SK-N-SH treated with all-trans-retinoic acid at 6 μM for 48 hours (cell line): ENCODE results near the gene SPOCK2.

Experiments used
- ATAC-seq: fragments of 200-7000 bp; cut with Tn5 transposase; 3 replicates; pipeline ENCODE4 v1.9.1; 2020; ENCODE audit warnings: mild to moderate bottlenecking, moderate library complexity
- ARNTL ChIP-seq: fragments of 450-650 bp; formaldehyde crosslinking; IDR thresholded peaks from 2 replicates; pipeline ENCODE4 v1.5.0; 2020; ENCODE audit warnings: low read depth, mild to moderate bottlenecking, moderate library complexity, borderline replicate concordance
- BACH2 ChIP-seq: fragments of 250-450 bp; sonication (Bioruptor Pico); IDR thresholded peaks from 2 replicates; pipeline ENCODE4 v1.9.0; 2021; ENCODE audit warnings: mild to moderate bottlenecking, borderline replicate concordance
- CSDC2 ChIP-seq: fragments of 250-450 bp; sonication (Bioruptor Pico); IDR thresholded peaks from 2 replicates; pipeline ENCODE4 v1.5.0; 2020; ENCODE audit warnings: mild to moderate bottlenecking, moderate library complexity
- CSRNP3 ChIP-seq: fragments of 250-450 bp; sonication (Bioruptor Pico); IDR thresholded peaks from 2 replicates; pipeline ENCODE4 v1.5.1; 2021; ENCODE audit warnings: mild to moderate bottlenecking, moderate library complexity
- ESRRG ChIP-seq: fragments of 250-450 bp; sonication (Bioruptor Pico); IDR thresholded peaks from 2 replicates; pipeline ENCODE4 v1.6.1; 2021; ENCODE audit warnings: mild to moderate bottlenecking
- GLIS3 ChIP-seq: fragments of 250-450 bp; sonication (Bioruptor Pico); IDR thresholded peaks from 2 replicates; pipeline ENCODE4 v1.5.0; 2020; ENCODE audit warnings: mild to moderate bottlenecking, moderate library complexity
- ISL1 ChIP-seq: fragments of 250-450 bp; sonication (Bioruptor Pico); IDR thresholded peaks from 2 replicates; pipeline ENCODE4 v2.1.2; 2022; ENCODE audit warnings: mild to moderate bottlenecking, moderate library complexity
- OSR1 ChIP-seq: fragments of 250-450 bp; sonication (Bioruptor Pico); IDR thresholded peaks from 2 replicates; pipeline ENCODE4 v1.8.0; 2022; ENCODE audit warnings: moderate library complexity, mild to moderate bottlenecking, inconsistent platforms
- POU6F1 ChIP-seq: fragments of 250-450 bp; sonication (Bioruptor Pico); IDR thresholded peaks from 2 replicates; pipeline ENCODE4 v1.8.0; 2021; ENCODE audit warnings: low read depth, mild to moderate bottlenecking, moderate library complexity, borderline replicate concordance
- PPARA ChIP-seq: fragments of 250-450 bp; sonication (Bioruptor Pico); IDR thresholded peaks from 2 replicates; pipeline ENCODE4 v1.5.0; 2020; ENCODE audit warnings: mild to moderate bottlenecking, borderline replicate concordance
- RARB ChIP-seq: fragments of 250-450 bp; sonication (Bioruptor Pico); IDR thresholded peaks from 2 replicates; pipeline ENCODE4 v1.8.0; 2021; ENCODE audit warnings: mild to moderate bottlenecking, moderate library complexity
- SNAI2 ChIP-seq: fragments of 250-450 bp; sonication (Bioruptor Pico); IDR thresholded peaks from 2 replicates; pipeline ENCODE4 v1.5.0; 2020; ENCODE audit warnings: mild to moderate bottlenecking, moderate library complexity
- TOX ChIP-seq: fragments of 250-450 bp; sonication (Bioruptor Pico); IDR thresholded peaks from 2 replicates; pipeline ENCODE4 v1.8.0; 2021; ENCODE audit warnings: mild to moderate bottlenecking, moderate library complexity, borderline replicate concordance
- ZC3H10 ChIP-seq: fragments of 250-450 bp; sonication (Bioruptor Pico); IDR thresholded peaks from 2 replicates; pipeline ENCODE4 v1.5.1; 2021; ENCODE audit warnings: mild to moderate bottlenecking, moderate library complexity
- ZFP3 ChIP-seq: fragments of 250-450 bp; sonication (Bioruptor Pico); IDR thresholded peaks from 2 replicates; pipeline ENCODE4 v1.5.0; 2020; ENCODE audit warnings: mild to moderate bottlenecking, moderate library complexity
- ZFP30 ChIP-seq: fragments of 450-650 bp; formaldehyde crosslinking; IDR thresholded peaks from 2 replicates; pipeline ENCODE4 v1.5.0; 2022; ENCODE audit warnings: mild to moderate bottlenecking, moderate library complexity
- ZNF565 ChIP-seq: fragments of 450-650 bp; formaldehyde crosslinking; conservative IDR thresholded peaks from 2 replicates; pipeline ENCODE4 v1.5.0; 2020; ENCODE audit warnings: low read depth, mild to moderate bottlenecking, moderate library complexity
- ZNF70 ChIP-seq: fragments of 450-650 bp; formaldehyde crosslinking; IDR thresholded peaks from 2 replicates; pipeline ENCODE4 v1.5.0; 2020; ENCODE audit warnings: mild to moderate bottlenecking, moderate library complexity
- ZNF8 ChIP-seq: fragments of 450-650 bp; formaldehyde crosslinking; IDR thresholded peaks from 2 replicates; pipeline ENCODE4 v1.5.0; 2020; ENCODE audit warnings: mild to moderate bottlenecking, moderate library complexity
- TF ChIP-seq, protein P1 (sequence below): fragments of 250-450 bp; sonication (Bioruptor Pico); IDR thresholded peaks from 2 replicates; pipeline ENCODE4 v1.8.0; 2020; ENCODE audit warnings: mild to moderate bottlenecking, moderate library complexity, borderline replicate concordance
- TF ChIP-seq, protein P2 (sequence below): fragments of 250-450 bp; sonication (Bioruptor Pico); IDR thresholded peaks from 2 replicates; pipeline ENCODE4 v1.5.0; 2020; ENCODE audit warnings: mild to moderate bottlenecking, moderate library complexity

SPOCK2 gene

GRCh38 chr10:72024596-72024995 is 63.8 kb downstream of the SPOCK2 start:
- TF ChIP-seq ZC3H10 (CRISPR knock-in tag): no peak
- TF ChIP-seq OSR1 (CRISPR knock-in tag): no peak
- TF ChIP-seq GLIS3: no peak
- no peak for TF ChIP-seq CSDC2 (CRISPR knock-in tag)
- no peak for TF ChIP-seq BACH2 (CRISPR knock-in tag)
- no peak for TF ChIP-seq RARB (CRISPR knock-in tag)
- no peak for TF ChIP-seq ZFP3 (CRISPR knock-in tag)
- TF ChIP-seq, protein P1, sequence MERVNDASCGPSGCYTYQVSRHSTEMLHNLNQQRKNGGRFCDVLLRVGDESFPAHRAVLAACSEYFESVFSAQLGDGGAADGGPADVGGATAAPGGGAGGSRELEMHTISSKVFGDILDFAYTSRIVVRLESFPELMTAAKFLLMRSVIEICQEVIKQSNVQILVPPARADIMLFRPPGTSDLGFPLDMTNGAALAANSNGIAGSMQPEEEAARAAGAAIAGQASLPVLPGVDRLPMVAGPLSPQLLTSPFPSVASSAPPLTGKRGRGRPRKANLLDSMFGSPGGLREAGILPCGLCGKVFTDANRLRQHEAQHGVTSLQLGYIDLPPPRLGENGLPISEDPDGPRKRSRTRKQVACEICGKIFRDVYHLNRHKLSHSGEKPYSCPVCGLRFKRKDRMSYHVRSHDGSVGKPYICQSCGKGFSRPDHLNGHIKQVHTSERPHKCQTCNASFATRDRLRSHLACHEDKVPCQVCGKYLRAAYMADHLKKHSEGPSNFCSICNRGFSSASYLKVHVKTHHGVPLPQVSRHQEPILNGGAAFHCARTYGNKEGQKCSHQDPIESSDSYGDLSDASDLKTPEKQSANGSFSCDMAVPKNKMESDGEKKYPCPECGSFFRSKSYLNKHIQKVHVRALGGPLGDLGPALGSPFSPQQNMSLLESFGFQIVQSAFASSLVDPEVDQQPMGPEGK: no peak
- no peak for TF ChIP-seq ZNF8 (CRISPR knock-in tag)
- no peak for TF ChIP-seq PPARA (CRISPR knock-in tag)
- TF ChIP-seq, protein P2, sequence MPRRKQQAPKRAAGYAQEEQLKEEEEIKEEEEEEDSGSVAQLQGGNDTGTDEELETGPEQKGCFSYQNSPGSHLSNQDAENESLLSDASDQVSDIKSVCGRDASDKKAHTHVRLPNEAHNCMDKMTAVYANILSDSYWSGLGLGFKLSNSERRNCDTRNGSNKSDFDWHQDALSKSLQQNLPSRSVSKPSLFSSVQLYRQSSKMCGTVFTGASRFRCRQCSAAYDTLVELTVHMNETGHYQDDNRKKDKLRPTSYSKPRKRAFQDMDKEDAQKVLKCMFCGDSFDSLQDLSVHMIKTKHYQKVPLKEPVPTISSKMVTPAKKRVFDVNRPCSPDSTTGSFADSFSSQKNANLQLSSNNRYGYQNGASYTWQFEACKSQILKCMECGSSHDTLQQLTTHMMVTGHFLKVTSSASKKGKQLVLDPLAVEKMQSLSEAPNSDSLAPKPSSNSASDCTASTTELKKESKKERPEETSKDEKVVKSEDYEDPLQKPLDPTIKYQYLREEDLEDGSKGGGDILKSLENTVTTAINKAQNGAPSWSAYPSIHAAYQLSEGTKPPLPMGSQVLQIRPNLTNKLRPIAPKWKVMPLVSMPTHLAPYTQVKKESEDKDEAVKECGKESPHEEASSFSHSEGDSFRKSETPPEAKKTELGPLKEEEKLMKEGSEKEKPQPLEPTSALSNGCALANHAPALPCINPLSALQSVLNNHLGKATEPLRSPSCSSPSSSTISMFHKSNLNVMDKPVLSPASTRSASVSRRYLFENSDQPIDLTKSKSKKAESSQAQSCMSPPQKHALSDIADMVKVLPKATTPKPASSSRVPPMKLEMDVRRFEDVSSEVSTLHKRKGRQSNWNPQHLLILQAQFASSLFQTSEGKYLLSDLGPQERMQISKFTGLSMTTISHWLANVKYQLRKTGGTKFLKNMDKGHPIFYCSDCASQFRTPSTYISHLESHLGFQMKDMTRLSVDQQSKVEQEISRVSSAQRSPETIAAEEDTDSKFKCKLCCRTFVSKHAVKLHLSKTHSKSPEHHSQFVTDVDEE (CRISPR knock-in tag): no peak
- TF ChIP-seq ZNF565 (CRISPR knock-in tag): no peak
- TF ChIP-seq, all 23 proteins: peak for 0
- ATAC-seq: no peak

DNA sequence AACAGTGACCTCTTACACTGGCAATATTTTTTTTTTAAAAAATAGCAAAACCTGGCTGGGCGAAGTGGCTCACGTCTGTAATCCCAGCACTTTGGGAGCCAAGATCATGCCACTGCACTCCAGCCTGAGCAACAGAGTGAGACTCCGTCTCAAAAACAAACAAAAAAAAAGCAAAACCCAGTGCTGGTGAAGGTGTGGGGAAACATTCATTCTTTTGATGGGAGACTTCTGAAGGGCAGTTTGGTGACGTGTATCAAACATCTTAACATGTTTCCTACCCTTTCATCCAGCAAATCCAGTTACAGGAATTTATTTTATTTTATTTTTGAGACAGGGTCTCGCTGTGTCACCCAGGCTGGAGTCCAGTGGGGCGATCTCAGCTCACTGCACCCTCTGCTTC is 66.1 kb downstream of the SPOCK2 start:
- no peak for TF ChIP-seq TOX (CRISPR knock-in tag)
- TF ChIP-seq OSR1 (CRISPR knock-in tag): no peak
- TF ChIP-seq ZFP3 (CRISPR knock-in tag): no peak
- TF ChIP-seq ZNF565 (CRISPR knock-in tag): no peak
- no peak for TF ChIP-seq ZNF70 (CRISPR knock-in tag)
- no peak for TF ChIP-seq POU6F1 (CRISPR knock-in tag)
- TF ChIP-seq ZFP30: no peak
- TF ChIP-seq ESRRG (CRISPR knock-in tag): no peak
- TF ChIP-seq GLIS3: no peak
- TF ChIP-seq, protein P1: no peak
- no peak for TF ChIP-seq PPARA (CRISPR knock-in tag)
- no peak for TF ChIP-seq ARNTL (CRISPR knock-in tag)
- TF ChIP-seq ISL1 (CRISPR knock-in tag): no peak
- no peak for TF ChIP-seq SNAI2 (CRISPR knock-in tag)
- TF ChIP-seq BACH2 (CRISPR knock-in tag): no peak
- TF ChIP-seq, protein P2 (CRISPR knock-in tag): no peak
- TF ChIP-seq CSRNP3 (CRISPR knock-in tag): no peak
- ATAC-seq: no peak
